NT2/D1 (cell line): ENCODE results near the gene RNFT2.

Experiments used
- SUZ12 ChIP-seq: IDR thresholded peaks from 2 replicates; pipeline ENCODE4 v1.6.1; 2011; ENCODE audit not compliant: insufficient read length, insufficient read depth; ENCODE audit errors: extremely low read depth
- YY1 ChIP-seq: IDR thresholded peaks from 2 replicates; pipeline ENCODE4 v1.6.1; 2011; ENCODE audit not compliant: insufficient read length, insufficient read depth
- ZNF274 ChIP-seq: IDR thresholded peaks from 2 replicates; pipeline ENCODE4 v1.6.1; 2011; ENCODE audit warnings: mild to moderate bottlenecking, low read depth, low read length

DNA sequence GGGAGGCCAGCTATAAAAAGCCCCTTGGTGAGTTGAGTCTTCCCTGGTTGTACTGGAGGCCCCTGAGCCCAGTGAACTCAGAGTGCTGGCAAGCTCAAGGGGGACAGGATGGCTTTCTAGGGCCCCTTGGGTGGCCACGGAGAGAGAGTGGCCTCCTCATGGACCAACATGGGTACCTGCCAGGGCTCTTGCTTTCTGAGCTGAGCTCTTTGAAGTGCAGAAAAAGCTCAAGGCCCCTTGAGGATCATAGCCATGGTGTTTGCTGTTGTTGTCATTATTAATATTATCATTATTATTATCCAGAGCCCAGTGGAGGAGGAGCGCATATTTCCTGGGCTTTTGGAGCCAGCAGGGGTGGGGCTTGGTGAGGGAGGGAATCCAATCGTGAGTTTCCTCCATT is 6.7 kb downstream of the RNFT2 start:
- TF ChIP-seq ZNF274: no peak
- no peak for TF ChIP-seq YY1
- no peak for TF ChIP-seq SUZ12
